K562 (cell line): ENCODE measurements around the gene MITF. TPM values are rescaled to one million over a fixed set of nuclear protein-coding genes. Genes with fewer than 3 reads are reported as not detected.

ENCODE experiments used
- CCNT2 ChIP-seq: IDR thresholded peaks from 2 replicates; pipeline ENCODE4 v1.6.1; 2011; ENCODE audit warnings: borderline replicate concordance, low read depth, mild to moderate bottlenecking, moderate library complexity, mixed read lengths, low read length; ENCODE audit not compliant: insufficient read length; ENCODE audit errors: extremely low read depth
- HNRNPUL1 ChIP-seq: fragments of 200-400 bp; formaldehyde crosslinking; IDR thresholded peaks from 2 replicates; pipeline ENCODE4 v1.6.1; 2017; ENCODE audit warnings: low read length
- HOXB6 ChIP-seq: fragments of 250-450 bp; sonication (Bioruptor Pico); IDR thresholded peaks from 2 replicates; pipeline ENCODE4 v1.5.1; 2022; ENCODE audit warnings: mild to moderate bottlenecking, borderline replicate concordance
- NFXL1 ChIP-seq: fragments of 450-650 bp; formaldehyde crosslinking; IDR thresholded peaks from 2 replicates; pipeline ENCODE4 v1.4.0; 2021; ENCODE audit warnings: mild to moderate bottlenecking
- RBM39 ChIP-seq: fragments of 200-400 bp; formaldehyde crosslinking; optimal IDR thresholded peaks from 2 replicates; pipeline ENCODE3; 2018; ENCODE audit warnings: low read depth, low read length
- STAT5B ChIP-seq: fragments of 250-450 bp; sonication (Bioruptor Pico); IDR thresholded peaks from 2 replicates; pipeline ENCODE4 v1.8.0; 2021; ENCODE audit warnings: mild to moderate bottlenecking, inconsistent platforms
- TSHZ1 ChIP-seq: fragments of 250-450 bp; sonication (Bioruptor Pico); IDR thresholded peaks from 2 replicates; pipeline ENCODE4 v1.4.0; 2020; ENCODE audit warnings: mild to moderate bottlenecking, moderate library complexity
- U2AF2 ChIP-seq: fragments of 200-400 bp; formaldehyde crosslinking; optimal IDR thresholded peaks from 2 replicates; pipeline ENCODE3; 2017; ENCODE audit warnings: low read depth, mild to moderate bottlenecking, low read length
- USF1 ChIP-seq: sonication (generic); formaldehyde crosslinking; IDR thresholded peaks from 2 replicates; pipeline ENCODE4 v1.9.0; 2022; ENCODE audit warnings: mild to moderate bottlenecking, missing genetic modification reagents
- XRCC4 ChIP-seq: IDR thresholded peaks from one replicate; pipeline ENCODE4 v1.6.1; 2011; ENCODE audit not compliant: insufficient read depth, insufficient read length; ENCODE audit errors: extremely low read depth
- ZNF445 ChIP-seq: fragments of 250-450 bp; sonication (Bioruptor Pico); IDR thresholded peaks from 2 replicates; pipeline ENCODE4 v1.4.0; 2020; ENCODE audit warnings: low read depth, mild to moderate bottlenecking, moderate library complexity
- ZNF449 ChIP-seq: fragments of 250-450 bp; sonication (Bioruptor Pico); IDR thresholded peaks from 2 replicates; pipeline ENCODE4 v1.8.0; 2022; ENCODE audit warnings: moderate library complexity, mild to moderate bottlenecking, inconsistent platforms
- polyA plus RNA-seq, 8 experiments: library from polyadenylated mRNA; depleted of rRNA in 4 of 8; stranded (reverse) in 5 of 8; unstranded in 3 of 8; fragments of >200 nt; fragmentation: Nextera tagmentation in 2 of 8; fragmentation: Illumina TruSeq in 1 of 8; extraction: Ambion mirVana in 2 of 8; extraction: Trizol in 1 of 8; gene quantifications; 2 replicates each; pipeline versions ENCODE4 v1.2.1 to v1.2.3, GENCODE V29; 2011 to 2014; ENCODE audit warnings: inconsistent platforms in 1 of 8, missing spikeins in 1 of 8
- total RNA-seq, 7 experiments: library from RNA; depleted of rRNA in 6 of 7; stranded (reverse); fragments of >200 nt in 6 of 7; fragmentation: Illumina TruSeq in 2 of 7; extraction: Trizol in 2 of 7; gene quantifications; 2 replicates each; pipeline versions ENCODE4 v1.2.1 to v1.2.3, GENCODE V29; 2011 to 2021; ENCODE audit warnings: low replicate concordance in 1 of 7
- TF ChIP-seq, protein P1 (sequence below): fragments of 250-450 bp; sonication (Bioruptor Pico); IDR thresholded peaks from 2 replicates; pipeline ENCODE4 v1.8.0; 2021; ENCODE audit warnings: borderline replicate concordance, mild to moderate bottlenecking, moderate library complexity; ENCODE audit not compliant: poor library complexity, severe bottlenecking
- TF ChIP-seq, protein P2 (sequence below): fragments of 450-650 bp; formaldehyde crosslinking; IDR thresholded peaks from 2 replicates; pipeline ENCODE4 v1.4.0; 2022; ENCODE audit warnings: missing genetic modification characterization
- TF ChIP-seq, protein P3 (sequence below): fragments of 450-650 bp; conservative IDR thresholded peaks from 2 replicates; pipeline ENCODE4 v1.6.1; 2016; ENCODE audit warnings: missing genetic modification characterization, low read depth, mild to moderate bottlenecking, missing compliant biosample characterization, moderate library complexity
- TF ChIP-seq, protein P4 (sequence below): sonication (generic); formaldehyde crosslinking; IDR thresholded peaks from 2 replicates; pipeline ENCODE4 v1.8.0; 2022; ENCODE audit warnings: missing genetic modification reagents, mild to moderate bottlenecking, moderate library complexity, borderline replicate concordance

MITF gene
- total and polyA plus RNA-seq, 9 of the 15 experiments (the other 6 are each of a cell fraction or from before 2014, with no cell fraction given): 5.6 to 14.9 (median 11.1) TPM

DNA sequence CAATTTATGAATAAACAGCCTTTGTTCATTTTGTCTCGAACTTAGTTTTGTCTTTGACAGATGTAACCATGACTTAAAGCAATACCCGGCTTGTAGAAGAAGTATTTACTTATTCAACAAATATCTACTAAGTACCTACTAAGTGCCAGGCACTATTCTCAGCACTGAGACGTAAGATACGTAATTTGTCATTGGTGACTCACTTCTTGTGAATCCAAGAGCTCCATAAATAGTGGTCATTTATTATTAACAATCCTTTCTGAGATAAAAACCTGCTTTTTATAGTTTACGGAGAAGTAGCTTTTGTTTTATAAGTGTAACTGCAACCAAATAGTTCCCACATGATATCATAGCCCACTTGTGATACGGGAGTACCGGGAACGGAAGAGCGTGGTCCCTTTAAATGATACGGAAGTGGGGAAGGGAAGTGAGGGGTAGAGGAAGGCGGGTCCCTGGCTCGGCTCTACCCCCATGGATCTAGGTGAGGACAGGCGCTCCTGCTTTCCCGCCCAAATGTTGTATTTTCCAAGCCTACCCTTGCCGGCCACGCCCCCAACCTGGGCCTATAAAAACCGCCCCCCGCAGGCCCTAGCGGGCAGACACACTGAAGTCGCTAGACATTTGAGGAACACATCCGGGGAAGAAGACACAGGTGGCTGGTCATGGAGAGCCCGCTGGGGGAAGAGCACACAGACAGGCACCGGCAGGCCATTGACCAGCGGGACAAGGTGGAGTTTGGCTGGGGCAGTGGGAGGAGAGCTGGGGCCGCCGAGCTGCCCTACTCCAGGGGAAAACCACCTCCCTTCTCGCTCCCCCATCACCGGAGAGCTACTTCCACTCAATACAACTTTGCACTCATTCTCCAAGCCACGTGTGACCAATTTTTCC is 260.1 kb downstream of the MITF start, which contains the start of gene SAMMSON (continued):
- TF ChIP-seq XRCC4 (no peak), NFXL1 (CRISPR knock-in tag) (no peak), ZNF449 (CRISPR knock-in tag) (no peak), HNRNPUL1 (no peak), USF1 (CRISPR knock-in tag) (no peak), TSHZ1 (CRISPR knock-in tag) (no peak), HOXB6 (CRISPR knock-in tag) (no peak), STAT5B (CRISPR knock-in tag) (no peak), U2AF2 (no peak), ZNF445 (CRISPR knock-in tag) (no peak), CCNT2 (peak; percentile 22), RBM39 (no peak)
- TF ChIP-seq, protein P1, sequence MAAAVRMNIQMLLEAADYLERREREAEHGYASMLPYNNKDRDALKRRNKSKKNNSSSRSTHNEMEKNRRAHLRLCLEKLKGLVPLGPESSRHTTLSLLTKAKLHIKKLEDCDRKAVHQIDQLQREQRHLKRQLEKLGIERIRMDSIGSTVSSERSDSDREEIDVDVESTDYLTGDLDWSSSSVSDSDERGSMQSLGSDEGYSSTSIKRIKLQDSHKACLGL (CRISPR knock-in tag): no peak
- TF ChIP-seq, protein P2, sequence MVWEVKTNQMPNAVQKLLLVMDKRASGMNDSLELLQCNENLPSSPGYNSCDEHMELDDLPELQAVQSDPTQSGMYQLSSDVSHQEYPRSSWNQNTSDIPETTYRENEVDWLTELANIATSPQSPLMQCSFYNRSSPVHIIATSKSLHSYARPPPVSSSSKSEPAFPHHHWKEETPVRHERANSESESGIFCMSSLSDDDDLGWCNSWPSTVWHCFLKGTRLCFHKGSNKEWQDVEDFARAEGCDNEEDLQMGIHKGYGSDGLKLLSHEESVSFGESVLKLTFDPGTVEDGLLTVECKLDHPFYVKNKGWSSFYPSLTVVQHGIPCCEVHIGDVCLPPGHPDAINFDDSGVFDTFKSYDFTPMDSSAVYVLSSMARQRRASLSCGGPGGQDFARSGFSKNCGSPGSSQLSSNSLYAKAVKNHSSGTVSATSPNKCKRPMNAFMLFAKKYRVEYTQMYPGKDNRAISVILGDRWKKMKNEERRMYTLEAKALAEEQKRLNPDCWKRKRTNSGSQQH (CRISPR knock-in tag): no peak
- TF ChIP-seq, protein P3, sequence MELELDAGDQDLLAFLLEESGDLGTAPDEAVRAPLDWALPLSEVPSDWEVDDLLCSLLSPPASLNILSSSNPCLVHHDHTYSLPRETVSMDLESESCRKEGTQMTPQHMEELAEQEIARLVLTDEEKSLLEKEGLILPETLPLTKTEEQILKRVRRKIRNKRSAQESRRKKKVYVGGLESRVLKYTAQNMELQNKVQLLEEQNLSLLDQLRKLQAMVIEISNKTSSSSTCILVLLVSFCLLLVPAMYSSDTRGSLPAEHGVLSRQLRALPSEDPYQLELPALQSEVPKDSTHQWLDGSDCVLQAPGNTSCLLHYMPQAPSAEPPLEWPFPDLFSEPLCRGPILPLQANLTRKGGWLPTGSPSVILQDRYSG (tag): no peak
- TF ChIP-seq, protein P4, sequence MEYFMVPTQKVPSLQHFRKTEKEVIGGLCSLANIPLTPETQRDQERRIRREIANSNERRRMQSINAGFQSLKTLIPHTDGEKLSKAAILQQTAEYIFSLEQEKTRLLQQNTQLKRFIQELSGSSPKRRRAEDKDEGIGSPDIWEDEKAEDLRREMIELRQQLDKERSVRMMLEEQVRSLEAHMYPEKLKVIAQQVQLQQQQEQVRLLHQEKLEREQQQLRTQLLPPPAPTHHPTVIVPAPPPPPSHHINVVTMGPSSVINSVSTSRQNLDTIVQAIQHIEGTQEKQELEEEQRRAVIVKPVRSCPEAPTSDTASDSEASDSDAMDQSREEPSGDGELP: peak; percentile 72; the same call in 1 of the 2 replicates
